Breast epithelium (tissue), 3 donors: ENCODE results near the gene KCNK3.

ENCODE experiments used
- POLR2A ChIP-seq: fragments of 450-650 bp; IDR thresholded peaks from one replicate; pipeline ENCODE4 v1.6.1; 2016; ENCODE audit warnings: antibody characterized with exemption, mild to moderate bottlenecking, moderate library complexity
- TF ChIP-seq, protein P1 (sequence below), 3 donors: fragments of 450-650 bp; IDR thresholded peaks; one replicate each; pipeline ENCODE4 v1.5.1; 2016 to 2017; ENCODE audit warnings: antibody characterized with exemption in 3 of 3, mild to moderate bottlenecking in 3 of 3, moderate library complexity in 3 of 3

DNA sequence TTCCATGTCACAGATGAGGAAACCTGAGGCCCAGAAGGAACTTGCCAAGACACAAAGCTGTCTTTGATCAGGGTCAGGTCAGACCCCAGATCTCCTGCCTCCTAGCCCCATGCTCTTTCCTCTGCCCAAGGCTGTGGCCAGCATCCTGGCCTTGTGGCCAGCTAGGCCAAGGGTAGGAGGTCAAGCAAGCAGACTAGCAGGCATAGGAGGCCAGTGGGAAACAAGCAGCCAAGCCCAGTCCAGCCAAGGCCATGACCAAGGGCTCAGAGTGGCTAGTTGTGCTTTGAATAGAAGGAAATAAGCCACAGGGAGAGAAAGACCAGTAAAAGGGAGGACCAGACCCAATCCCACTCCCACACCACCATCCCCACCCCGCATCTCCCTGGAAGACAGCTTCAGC is 30.4 kb downstream of the KCNK3 start:
- TF ChIP-seq, protein P1, sequence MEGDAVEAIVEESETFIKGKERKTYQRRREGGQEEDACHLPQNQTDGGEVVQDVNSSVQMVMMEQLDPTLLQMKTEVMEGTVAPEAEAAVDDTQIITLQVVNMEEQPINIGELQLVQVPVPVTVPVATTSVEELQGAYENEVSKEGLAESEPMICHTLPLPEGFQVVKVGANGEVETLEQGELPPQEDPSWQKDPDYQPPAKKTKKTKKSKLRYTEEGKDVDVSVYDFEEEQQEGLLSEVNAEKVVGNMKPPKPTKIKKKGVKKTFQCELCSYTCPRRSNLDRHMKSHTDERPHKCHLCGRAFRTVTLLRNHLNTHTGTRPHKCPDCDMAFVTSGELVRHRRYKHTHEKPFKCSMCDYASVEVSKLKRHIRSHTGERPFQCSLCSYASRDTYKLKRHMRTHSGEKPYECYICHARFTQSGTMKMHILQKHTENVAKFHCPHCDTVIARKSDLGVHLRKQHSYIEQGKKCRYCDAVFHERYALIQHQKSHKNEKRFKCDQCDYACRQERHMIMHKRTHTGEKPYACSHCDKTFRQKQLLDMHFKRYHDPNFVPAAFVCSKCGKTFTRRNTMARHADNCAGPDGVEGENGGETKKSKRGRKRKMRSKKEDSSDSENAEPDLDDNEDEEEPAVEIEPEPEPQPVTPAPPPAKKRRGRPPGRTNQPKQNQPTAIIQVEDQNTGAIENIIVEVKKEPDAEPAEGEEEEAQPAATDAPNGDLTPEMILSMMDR (IDR thresholded peaks at IDR 0.05) = no peak
- no peak for TF ChIP-seq POLR2A
